ENCODE results near the gene VCAM1. TPM values are rescaled to one million over a fixed set of nuclear protein-coding genes. Genes with fewer than 3 reads are reported as not detected.

Gene VCAM1
- total RNA-seq, 1 experiment from 2014 or later = not detected

- TF ChIP-seq IRF2 (CRISPR knock-in tag; IDR thresholded peaks at IDR 0.05; ENCODE audit: borderline replicate concordance, low read depth) = no peak
- no peak for TF ChIP-seq SMAD4 (CRISPR knock-in tag; IDR thresholded peaks at IDR 0.05)
- no peak for TF ChIP-seq TEAD1 (CRISPR knock-in tag; IDR thresholded peaks at IDR 0.05)
- TF ChIP-seq, protein P1, sequence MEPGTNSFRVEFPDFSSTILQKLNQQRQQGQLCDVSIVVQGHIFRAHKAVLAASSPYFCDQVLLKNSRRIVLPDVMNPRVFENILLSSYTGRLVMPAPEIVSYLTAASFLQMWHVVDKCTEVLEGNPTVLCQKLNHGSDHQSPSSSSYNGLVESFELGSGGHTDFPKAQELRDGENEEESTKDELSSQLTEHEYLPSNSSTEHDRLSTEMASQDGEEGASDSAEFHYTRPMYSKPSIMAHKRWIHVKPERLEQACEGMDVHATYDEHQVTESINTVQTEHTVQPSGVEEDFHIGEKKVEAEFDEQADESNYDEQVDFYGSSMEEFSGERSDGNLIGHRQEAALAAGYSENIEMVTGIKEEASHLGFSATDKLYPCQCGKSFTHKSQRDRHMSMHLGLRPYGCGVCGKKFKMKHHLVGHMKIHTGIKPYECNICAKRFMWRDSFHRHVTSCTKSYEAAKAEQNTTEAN (CRISPR knock-in tag; IDR thresholded peaks at IDR 0.05) = no peak
- TF ChIP-seq JUN (CRISPR knock-in tag; IDR thresholded peaks at IDR 0.05) = no peak
- TF ChIP-seq ZNF219 (CRISPR knock-in tag; IDR thresholded peaks at IDR 0.05; ENCODE audit: borderline replicate concordance) = no peak
- no peak for TF ChIP-seq ZNF416 (CRISPR knock-in tag; IDR thresholded peaks at IDR 0.05)
- TF ChIP-seq ZNF232 (CRISPR knock-in tag; IDR thresholded peaks at IDR 0.05) = no peak
- TF ChIP-seq ZNF138 (CRISPR knock-in tag; conservative IDR thresholded peaks at IDR 0.05) = no peak
- no peak for TF ChIP-seq TEAD4 (CRISPR knock-in tag; IDR thresholded peaks at IDR 0.05)
These were observed 39.6 kb downstream of the VCAM1 start (continued) for GRCh38 chr1:100759188-100759587.

- CTCF ChIA-PET = interaction anchor here (1.4 kb wide), 1 partner anchor 11 kb away, joined by 3 read pairs; no protein-coding TSS in a partner anchor
- no peak overlapping the region for H3K27ac Mint-ChIP-seq
These were observed 41.0 kb downstream of the VCAM1 start for GRCh38 chr1:100760511-100760910.

DNA sequence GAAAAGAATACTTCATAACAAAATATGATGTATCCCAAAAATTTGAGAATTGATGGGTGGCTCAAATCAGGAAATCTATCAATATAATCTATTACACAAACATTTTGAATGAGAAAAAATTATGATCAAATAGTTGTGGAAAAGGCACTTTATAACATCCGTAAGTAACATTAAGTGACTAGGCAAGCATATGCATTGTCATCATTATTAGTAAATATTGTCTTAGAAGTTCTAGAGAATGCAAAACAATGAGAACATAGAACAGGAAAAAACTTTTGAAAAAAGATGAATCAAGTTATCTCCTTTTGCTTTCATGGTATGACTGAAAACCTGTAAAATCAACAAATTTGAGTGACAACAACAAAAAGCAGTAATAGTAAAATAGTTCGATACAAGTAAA, 42.9 kb downstream of the VCAM1 start:
- no peak overlapping the region for H3K4me3 Mint-ChIP-seq
- no peaks in the 10 kb centered on the region for H3K9me3 Mint-ChIP-seq
- no peak overlapping the region for H3K27ac Mint-ChIP-seq
- no peak for TF ChIP-seq TEAD4 (CRISPR knock-in tag; IDR thresholded peaks at IDR 0.05)
- TF ChIP-seq NFATC4 (CRISPR knock-in tag; IDR thresholded peaks at IDR 0.05) = no peak
- no peak for TF ChIP-seq OVOL2 (CRISPR knock-in tag; IDR thresholded peaks at IDR 0.05; ENCODE audit: borderline replicate concordance)
- TF ChIP-seq, protein P2, sequence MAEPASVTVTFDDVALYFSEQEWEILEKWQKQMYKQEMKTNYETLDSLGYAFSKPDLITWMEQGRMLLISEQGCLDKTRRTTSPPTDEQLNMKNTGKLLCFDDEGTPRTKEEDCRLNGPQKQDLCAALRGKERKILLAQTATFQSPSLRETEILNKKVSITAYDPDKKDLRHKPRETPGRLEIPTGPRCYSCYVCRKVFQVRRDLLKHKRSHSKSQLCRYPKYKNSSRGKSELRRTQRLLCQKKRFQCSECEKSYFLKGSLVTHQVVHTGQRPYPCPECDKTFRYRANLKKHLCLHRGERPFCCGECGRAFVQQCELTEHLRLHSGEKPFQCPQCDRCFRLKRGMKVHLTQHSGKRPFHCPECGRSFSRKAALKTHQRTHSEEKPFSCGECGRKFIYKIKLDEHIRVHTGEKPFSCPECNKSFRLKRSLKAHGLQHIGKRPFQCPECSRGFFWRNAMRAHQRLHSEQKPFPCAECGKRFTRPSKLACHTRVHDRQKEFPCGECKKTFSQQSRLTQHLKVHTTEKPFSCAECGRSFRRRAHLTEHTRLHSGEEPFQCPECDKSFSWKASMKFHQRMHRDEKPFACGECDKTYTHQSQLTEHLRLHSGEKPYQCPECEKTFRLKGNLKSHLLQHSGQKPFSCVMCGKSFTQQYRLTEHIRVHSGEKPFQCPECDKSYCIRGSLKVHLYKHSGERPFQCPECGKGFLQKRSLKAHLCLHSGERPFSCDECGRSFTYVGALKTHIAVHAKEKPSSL (CRISPR knock-in tag; conservative IDR thresholded peaks at IDR 0.05) = no peak
- no peak for TF ChIP-seq SP1 (CRISPR knock-in tag; conservative IDR thresholded peaks at IDR 0.05)
- no peak for TF ChIP-seq JAZF1 (CRISPR knock-in tag; IDR thresholded peaks at IDR 0.05)
- TF ChIP-seq MLX (CRISPR knock-in tag; IDR thresholded peaks at IDR 0.05) = no peak
- TF ChIP-seq, protein P3, sequence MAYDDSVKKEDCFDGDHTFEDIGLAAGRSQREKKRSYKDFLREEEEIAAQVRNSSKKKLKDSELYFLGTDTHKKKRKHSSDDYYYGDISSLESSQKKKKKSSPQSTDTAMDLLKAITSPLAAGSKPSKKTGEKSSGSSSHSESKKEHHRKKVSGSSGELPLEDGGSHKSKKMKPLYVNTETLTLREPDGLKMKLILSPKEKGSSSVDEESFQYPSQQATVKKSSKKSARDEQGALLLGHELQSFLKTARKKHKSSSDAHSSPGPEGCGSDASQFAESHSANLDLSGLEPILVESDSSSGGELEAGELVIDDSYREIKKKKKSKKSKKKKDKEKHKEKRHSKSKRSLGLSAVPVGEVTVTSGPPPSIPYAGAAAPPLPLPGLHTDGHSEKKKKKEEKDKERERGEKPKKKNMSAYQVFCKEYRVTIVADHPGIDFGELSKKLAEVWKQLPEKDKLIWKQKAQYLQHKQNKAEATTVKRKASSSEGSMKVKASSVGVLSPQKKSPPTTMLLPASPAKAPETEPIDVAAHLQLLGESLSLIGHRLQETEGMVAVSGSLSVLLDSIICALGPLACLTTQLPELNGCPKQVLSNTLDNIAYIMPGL (CRISPR knock-in tag; IDR thresholded peaks at IDR 0.05) = no peak
- no peak for TF ChIP-seq USF2 (CRISPR knock-in tag; IDR thresholded peaks at IDR 0.05)
- TF ChIP-seq, protein P4, sequence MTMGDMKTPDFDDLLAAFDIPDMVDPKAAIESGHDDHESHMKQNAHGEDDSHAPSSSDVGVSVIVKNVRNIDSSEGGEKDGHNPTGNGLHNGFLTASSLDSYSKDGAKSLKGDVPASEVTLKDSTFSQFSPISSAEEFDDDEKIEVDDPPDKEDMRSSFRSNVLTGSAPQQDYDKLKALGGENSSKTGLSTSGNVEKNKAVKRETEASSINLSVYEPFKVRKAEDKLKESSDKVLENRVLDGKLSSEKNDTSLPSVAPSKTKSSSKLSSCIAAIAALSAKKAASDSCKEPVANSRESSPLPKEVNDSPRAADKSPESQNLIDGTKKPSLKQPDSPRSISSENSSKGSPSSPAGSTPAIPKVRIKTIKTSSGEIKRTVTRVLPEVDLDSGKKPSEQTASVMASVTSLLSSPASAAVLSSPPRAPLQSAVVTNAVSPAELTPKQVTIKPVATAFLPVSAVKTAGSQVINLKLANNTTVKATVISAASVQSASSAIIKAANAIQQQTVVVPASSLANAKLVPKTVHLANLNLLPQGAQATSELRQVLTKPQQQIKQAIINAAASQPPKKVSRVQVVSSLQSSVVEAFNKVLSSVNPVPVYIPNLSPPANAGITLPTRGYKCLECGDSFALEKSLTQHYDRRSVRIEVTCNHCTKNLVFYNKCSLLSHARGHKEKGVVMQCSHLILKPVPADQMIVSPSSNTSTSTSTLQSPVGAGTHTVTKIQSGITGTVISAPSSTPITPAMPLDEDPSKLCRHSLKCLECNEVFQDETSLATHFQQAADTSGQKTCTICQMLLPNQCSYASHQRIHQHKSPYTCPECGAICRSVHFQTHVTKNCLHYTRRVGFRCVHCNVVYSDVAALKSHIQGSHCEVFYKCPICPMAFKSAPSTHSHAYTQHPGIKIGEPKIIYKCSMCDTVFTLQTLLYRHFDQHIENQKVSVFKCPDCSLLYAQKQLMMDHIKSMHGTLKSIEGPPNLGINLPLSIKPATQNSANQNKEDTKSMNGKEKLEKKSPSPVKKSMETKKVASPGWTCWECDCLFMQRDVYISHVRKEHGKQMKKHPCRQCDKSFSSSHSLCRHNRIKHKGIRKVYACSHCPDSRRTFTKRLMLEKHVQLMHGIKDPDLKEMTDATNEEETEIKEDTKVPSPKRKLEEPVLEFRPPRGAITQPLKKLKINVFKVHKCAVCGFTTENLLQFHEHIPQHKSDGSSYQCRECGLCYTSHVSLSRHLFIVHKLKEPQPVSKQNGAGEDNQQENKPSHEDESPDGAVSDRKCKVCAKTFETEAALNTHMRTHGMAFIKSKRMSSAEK (CRISPR knock-in tag; IDR thresholded peaks at IDR 0.05; ENCODE audit: borderline replicate concordance) = no peak
- CTCF ChIA-PET = no interaction called here
- POLR2A ChIA-PET = no interaction called here
- H3K36me3 Mint-ChIP-seq = no peaks in the 10 kb centered on the region
- DNase-seq (ENCODE audit: low spot score) = no peak
- no peak for ATAC-seq
- H3K4me1 Mint-ChIP-seq = no peaks in the 10 kb centered on the region
- no peaks in the 10 kb centered on the region; the same call in 1 of the 2 replicates for H3K27me3 Mint-ChIP-seq (ENCODE audit: low read depth)

More at GRCh38 chr1:100760511-100760910, 41.0 kb downstream of the VCAM1 start:
- Mint-ChIP-seq H3K36me3 (no peaks in the 10 kb centered on the region), H3K4me1 (no peaks in the 10 kb centered on the region), H3K4me3 (no peak overlapping the region), H3K27me3 (ENCODE audit: low read depth) (no peaks in the 10 kb centered on the region; the same call in 1 of the 2 replicates), H3K9me3 (no peaks in the 10 kb centered on the region)
- POLR2A ChIA-PET = no interaction called here
- DNase-seq (ENCODE audit: low spot score) (no peak), ATAC-seq (no peak)
- TF ChIP-seq ATF3 (CRISPR knock-in tag; conservative IDR thresholded peaks at IDR 0.05) (no peak), ZNF138 (CRISPR knock-in tag; conservative IDR thresholded peaks at IDR 0.05) (no peak)
